Measurements from ENCODE around the gene ERVFRD-1. TPM values are rescaled to one million over a fixed set of nuclear protein-coding genes. Genes with fewer than 3 reads are reported as not detected.

ERVFRD-1 gene
- not detected in 2 replicates for total RNA-seq

GRCh38 chr6:11110921-11111768, at the start of gene ERVFRD-1:
TSS of gene ERVFRD-1 (minus strand) at chr6:11111725. CDS start at chr6:11105310, 6,415 bp downstream.

GRCh38 chr6:11093626-11094410, 17.7 kb downstream of the ERVFRD-1 start, which contains the start of gene SMIM13:
TSS of gene SMIM13 (plus strand) at chr6:11093834. CDS start at chr6:11094314, 480 bp downstream.

Other genes with a start within 250 kb of the ERVFRD-1 start
- not detected in 2 replicates for gene GCM2, start 229.7 kb downstream of the ERVFRD-1 start, total RNA-seq
- gene SYCP2L, start 224.7 kb downstream of the ERVFRD-1 start, total RNA-seq: 0.85 and 2.4 TPM in 2 replicates
- gene ELOVL2, start 67.4 kb downstream of the ERVFRD-1 start, total RNA-seq: under 0.01 TPM in 1 of 2 replicates, not detected in the other
- gene SMIM13, start 17.9 kb downstream of the ERVFRD-1 start, total RNA-seq: 35.5 and 37.9 TPM in 2 replicates
- gene NEDD9, start 120.9 kb upstream of the ERVFRD-1 start, total RNA-seq: 8.5 and 21.3 TPM in 2 replicates